ENCODE data around the gene RABGGTB. TPM values are rescaled to one million over a fixed set of nuclear protein-coding genes. Genes with fewer than 3 reads are reported as not detected.

The RABGGTB gene
- 45.2 and 102 TPM in 2 replicates for total RNA-seq

DNA sequence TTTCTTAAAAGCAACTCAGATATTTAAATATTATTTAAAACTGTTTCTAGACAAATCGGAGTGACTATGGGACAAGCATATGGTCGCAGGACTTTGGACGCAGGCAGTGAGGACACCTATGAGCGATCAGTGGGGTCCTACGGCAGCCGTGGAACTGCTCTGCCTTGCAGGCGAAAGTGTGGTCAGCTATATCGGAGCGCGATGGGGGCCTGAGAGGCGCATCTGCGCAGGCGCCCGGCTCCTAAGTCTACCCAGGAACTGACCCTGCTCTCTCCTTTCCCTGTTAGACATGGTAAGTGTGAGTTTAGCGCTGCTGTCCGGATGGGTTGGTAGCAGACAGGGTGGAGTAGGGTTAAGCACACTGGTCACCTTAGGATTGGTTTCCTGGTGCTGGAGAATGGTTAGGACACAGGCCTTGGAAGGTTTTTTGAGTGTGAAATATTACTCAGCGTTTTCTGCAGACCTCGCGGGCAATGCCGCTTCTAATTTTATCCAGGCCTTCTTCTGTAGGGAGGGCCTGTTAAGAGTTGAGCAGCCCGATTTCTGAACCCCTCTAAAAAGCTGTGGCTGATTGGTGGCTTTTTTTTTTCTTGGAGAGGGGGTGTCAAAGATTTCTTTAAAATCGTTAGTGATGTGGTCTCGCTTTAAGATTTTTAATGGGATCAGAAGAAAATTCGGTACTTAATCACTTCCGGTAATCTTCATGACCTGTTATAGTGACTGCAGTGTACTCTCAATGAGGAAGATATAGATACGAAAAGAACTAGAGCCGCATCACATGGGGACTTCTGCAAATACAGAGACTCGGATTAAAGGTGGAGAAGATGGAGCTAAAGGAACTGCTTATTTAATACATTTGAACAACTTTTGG lies at the start of gene RABGGTB:
RABGGTB (plus strand) TSS at position 274 of the 871 bp plus-strand sequence; CDS start at position 290, 16 bp downstream.

GRCh38 chr1:75796376-75797272 lies 10.6 kb downstream of the RABGGTB start, which contains the start of gene MSH4:
Gene MSH4 (plus strand): TSS chr1:75796882. CDS start chr1:75796986, 104 bp downstream.

Other genes with a start within 250 kb of the RABGGTB start
- 0.16 and 1.6 TPM in 2 replicates for gene SLC44A5, start 175.1 kb upstream of the RABGGTB start, total RNA-seq
- 24.9 and 39.1 TPM in 2 replicates for gene ACADM, start 61.5 kb upstream of the RABGGTB start, total RNA-seq
- under 0.01 and 0.25 TPM in 2 replicates for gene MSH4, start 10.6 kb downstream of the RABGGTB start, total RNA-seq
- not detected in 2 replicates for gene ASB17, start 146.1 kb downstream of the RABGGTB start, total RNA-seq

All from bladder microvascular endothelial cell (primary cell).